H1 (cell line): ENCODE data around the gene MATN4. TPM values are rescaled to one million over a fixed set of nuclear protein-coding genes. Genes with fewer than 3 reads are reported as not detected.

Source experiments
- CTCF ChIA-PET: fragments of 300-600 bp; sonication (Branson Sonifier 250); formaldehyde crosslinking; loops from one replicate; lab custom pipeline; 2021; ENCODE audit not compliant: partially characterized antibody; lab: Charles Lee
- POLR2A ChIA-PET: fragments of 300-600 bp; sonication (Branson Sonifier 250); formaldehyde crosslinking; loops from one replicate; lab custom pipeline; 2021; ENCODE audit warnings: inconsistent platforms; ENCODE audit not compliant: partially characterized antibody; lab: Charles Lee
- DNase-seq, 2 experiments: peaks; one replicate each; pipeline versions ENCODE4 v3.0.0 to v3.0.0-alpha.2; 2010 to 2022; ENCODE audit warnings: low spot score in 2 of 2, low read depth in 1 of 2, mixed read lengths in 1 of 2
- FAIRE-seq: peaks from 2 replicates; lab custom pipeline; 2011; peaks lifted over from hg19 to GRCh38; lab: Jason Lieb, UNC
- H2AFZ ChIP-seq: 2 replicates; pipeline ENCODE4 v1.8.1; 2012; ENCODE audit warnings: low read length, inconsistent platforms
- H2AK5ac ChIP-seq: 2 replicates; pipeline ENCODE4 v1.6.1; 2013; ENCODE audit warnings: low read depth, low read length
- H2BK120ac ChIP-seq: replicated peaks from 2 replicates; pipeline ENCODE3; 2013; ENCODE audit warnings: low read depth, low read length, inconsistent platforms
- H2BK12ac ChIP-seq: 2 replicates; pipeline ENCODE4 v1.6.1; 2013; ENCODE audit warnings: low read depth, low read length
- H2BK15ac ChIP-seq: 2 replicates; pipeline ENCODE4 v1.6.1; 2013; ENCODE audit warnings: low read length
- H2BK20ac ChIP-seq: 2 replicates; pipeline ENCODE4 v1.6.1; 2013; ENCODE audit warnings: low read length
- H2BK5ac ChIP-seq: 2 replicates; pipeline ENCODE4 v1.6.1; 2013; ENCODE audit warnings: low read depth, low read length
- H3K14ac ChIP-seq: 2 replicates; pipeline ENCODE4 v1.6.1; 2013; ENCODE audit warnings: inconsistent platforms; ENCODE audit not compliant: insufficient read length
- H3K18ac ChIP-seq: 2 replicates; pipeline ENCODE4 v1.6.1; 2013; ENCODE audit warnings: low read length; ENCODE audit errors: extremely low read depth
- H3K23ac ChIP-seq: 2 replicates; pipeline ENCODE4 v1.6.1; 2013; ENCODE audit warnings: inconsistent platforms; ENCODE audit not compliant: insufficient read length
- H3K23me2 ChIP-seq: 2 replicates; pipeline ENCODE4 v1.6.1; 2013; ENCODE audit warnings: low read depth, low read length
- H3K27ac ChIP-seq: 2 replicates; pipeline ENCODE4 v1.6.1; 2011; ENCODE audit warnings: low read depth, low read length, inconsistent platforms
- H3K27me3 ChIP-seq, 4 experiments: replicated peaks in 1 of 4; 1 replicate in 1 of 4; 2 replicates in 3 of 4; pipeline versions ENCODE4 v1.6.1 to v1.8.1; 2011 to 2013; ENCODE audit warnings: low read length in 3 of 4, mild to moderate bottlenecking in 3 of 4, inconsistent platforms in 2 of 4, mixed read lengths in 2 of 4, moderate library complexity in 1 of 4; ENCODE audit not compliant: control insufficient read depth in 3 of 4, insufficient read depth in 3 of 4; ENCODE audit errors: extremely low read depth in 1 of 4
- H3K36me3 ChIP-seq, 4 experiments: 2 replicates each; pipeline versions ENCODE4 v1.6.1 to v1.8.1; 2011 to 2013; ENCODE audit warnings: mild to moderate bottlenecking in 4 of 4, low read length in 3 of 4, moderate library complexity in 2 of 4, control low read depth in 1 of 4, inconsistent platforms in 1 of 4; ENCODE audit not compliant: insufficient read depth in 4 of 4, control insufficient read depth in 2 of 4
- H3K4ac ChIP-seq: replicated peaks from 2 replicates; pipeline ENCODE3; 2013; ENCODE audit warnings: low read length, low read depth, mixed read lengths, inconsistent platforms; ENCODE audit not compliant: insufficient read length
- H3K4me1 ChIP-seq, 4 experiments: replicated peaks in 1 of 4; 1 replicate in 1 of 4; 2 replicates in 3 of 4; pipeline versions ENCODE4 v1.6.1 to v1.8.1; 2011 to 2013; ENCODE audit warnings: low read length in 3 of 4, inconsistent platforms in 2 of 4, mixed read lengths in 1 of 4; ENCODE audit not compliant: insufficient read depth in 4 of 4, control insufficient read depth in 3 of 4
- H3K4me2 ChIP-seq, 2 experiments: 2 replicates each; pipeline versions ENCODE4 v1.6.1 to v1.8.1; 2011 to 2013; ENCODE audit warnings: low read depth in 2 of 2, low read length in 2 of 2, control low read depth in 1 of 2, inconsistent platforms in 1 of 2, mild to moderate bottlenecking in 1 of 2; ENCODE audit not compliant: insufficient read depth in 1 of 2
- H3K4me3 ChIP-seq, 4 experiments: fragments of 200-600, 300-600 bp in 1 of 4; sonication (generic), shearing (Covaris generic), sonication (Bioruptor Twin) in 1 of 4; 2 replicates each; pipeline versions ENCODE4 v1.5.1 to v1.8.1; 2011 to 2016; ENCODE audit warnings: low read length in 4 of 4, low read depth in 3 of 4, control low read depth in 2 of 4, inconsistent platforms in 2 of 4, mild to moderate bottlenecking in 2 of 4, mixed read lengths in 1 of 4, moderate library complexity in 1 of 4; ENCODE audit not compliant: insufficient read depth in 2 of 4; ENCODE audit errors: extremely low read depth in 1 of 4
- H3K56ac ChIP-seq: replicated peaks from 2 replicates; pipeline ENCODE3; 2013; ENCODE audit warnings: low read depth, mild to moderate bottlenecking, mixed read lengths, low read length, inconsistent platforms; ENCODE audit not compliant: insufficient read length
- H3K79me1 ChIP-seq: 2 replicates; pipeline ENCODE4 v1.6.1; 2013; ENCODE audit warnings: low read depth, low read length, control low read depth
- H3K79me2 ChIP-seq, 2 experiments: 2 replicates each; pipeline versions ENCODE4 v1.6.1 to v1.8.1; 2012 to 2013; ENCODE audit warnings: low read length in 2 of 2, mild to moderate bottlenecking in 2 of 2, inconsistent platforms in 1 of 2; ENCODE audit not compliant: insufficient read depth in 2 of 2, control insufficient read depth in 1 of 2
- H3K9ac ChIP-seq, 4 experiments: replicated peaks in 1 of 4; 1 replicate in 1 of 4; 2 replicates in 3 of 4; pipeline versions ENCODE4 v1.6.1 to v1.8.1; 2011 to 2013; ENCODE audit warnings: low read depth in 3 of 4, low read length in 3 of 4, control low read depth in 2 of 4, mild to moderate bottlenecking in 2 of 4, moderate library complexity in 2 of 4, inconsistent platforms in 1 of 4; ENCODE audit errors: extremely low read depth in 1 of 4
- H3K9me3 ChIP-seq, 2 experiments: 2 replicates each; pipeline versions ENCODE4 v1.6.1 to v1.8.1; 2012 to 2013; ENCODE audit warnings: mild to moderate bottlenecking in 2 of 2, moderate library complexity in 2 of 2, control low read depth in 1 of 2, inconsistent platforms in 1 of 2, low read depth in 1 of 2, low read length in 1 of 2, mixed read lengths in 1 of 2; ENCODE audit not compliant: insufficient read depth in 2 of 2
- H4K20me1 ChIP-seq, 2 experiments: replicated peaks in 1 of 2; 2 replicates each; pipeline versions ENCODE3 to v1.8.1; 2011 to 2013; ENCODE audit warnings: inconsistent platforms in 2 of 2, low read length in 2 of 2, mild to moderate bottlenecking in 1 of 2; ENCODE audit not compliant: insufficient read depth in 2 of 2, control insufficient read depth in 1 of 2
- H4K5ac ChIP-seq: 2 replicates; pipeline ENCODE4 v1.6.1; 2013; ENCODE audit warnings: low read length, low read depth, mixed read lengths, inconsistent platforms; ENCODE audit not compliant: insufficient read length
- H4K8ac ChIP-seq: 2 replicates; pipeline ENCODE4 v1.8.0; 2013; ENCODE audit warnings: mild to moderate bottlenecking, moderate library complexity, low read length, inconsistent platforms; ENCODE audit not compliant: insufficient read depth; ENCODE audit errors: extremely low read depth
- H4K91ac ChIP-seq: replicated peaks from 2 replicates; pipeline ENCODE3; 2013; ENCODE audit warnings: low read length, mixed read lengths, inconsistent platforms; ENCODE audit not compliant: insufficient read length
- ATF2 ChIP-seq: IDR thresholded peaks from 2 replicates; pipeline ENCODE4 v1.6.1; 2012; ENCODE audit warnings: low read length, inconsistent platforms
- GTF2F1 ChIP-seq: IDR thresholded peaks from 2 replicates; pipeline ENCODE4 v1.6.1; 2012; ENCODE audit warnings: low read depth, low read length, improper control_type of control experiment, borderline replicate concordance
- HDAC6 ChIP-seq: IDR thresholded peaks from one replicate; pipeline ENCODE4 v1.7.1; 2012; ENCODE audit warnings: low read depth, mild to moderate bottlenecking, inconsistent platforms, low read length, moderate library complexity
- POU5F1 ChIP-seq: IDR thresholded peaks from 2 replicates; pipeline ENCODE4 v1.6.1; 2011; ENCODE audit warnings: low read depth, mild to moderate bottlenecking, low read length, moderate library complexity
- RFX5 ChIP-seq: IDR thresholded peaks from 2 replicates; pipeline ENCODE4 v1.6.1; 2011; ENCODE audit warnings: low read depth, low read length, improper control_type of control experiment, borderline replicate concordance
- SP1 ChIP-seq: IDR thresholded peaks from 2 replicates; pipeline ENCODE4 v1.6.1; 2011; ENCODE audit warnings: low read depth, low read length
- TAF1 ChIP-seq: IDR thresholded peaks from 2 replicates; pipeline ENCODE4 v1.6.1; 2011; ENCODE audit warnings: mild to moderate bottlenecking, low read depth, low read length
- WGBS, 2 experiments: shearing (Covaris generic) in 1 of 2; methylation state at CpG; one replicate each; pipeline versions ENCODE4 v1.1.6 to v1.1.7; 2013 to 2015; ENCODE audit warnings: low lambda C conversion rate in 2 of 2, mixed read lengths in 2 of 2, inconsistent platforms in 1 of 2, low coverage in 1 of 2, missing lambda C conversion rate in 1 of 2; ENCODE audit not compliant: insufficient replicate concordance in 2 of 2, insufficient coverage in 1 of 2, insufficient read length in 1 of 2; ENCODE audit errors: extremely low coverage in 1 of 2, missing lambda C conversion rate in 1 of 2; 5-methylcytosine and 5-hydroxymethylcytosine counted together
- polyA plus RNA-seq, 7 experiments: library from polyadenylated mRNA; depleted of rRNA in 3 of 7; stranded (reverse) in 5 of 7; unstranded in 2 of 7; fragments of >200 nt in 5 of 7; fragments of 200-250 nt in 2 of 7; gene quantifications; 1 replicate in 5 of 7; 2 replicates in 1 of 7; 4 replicates in 1 of 7; pipeline versions ENCODE4 v1.2.1 to v1.2.3, GENCODE V29; 2011 to 2013; ENCODE audit warnings: missing spikeins in 2 of 7, mixed read lengths in 2 of 7
- total RNA-seq: library from RNA; stranded (reverse); fragmentation: NEBNext Ultra II Directional; extraction: Animal tissue kit (Norgen Biotek cat#: 25700); gene quantifications from 2 replicates; pipeline ENCODE4 v1.2.1, GENCODE V29; 2021
- TF ChIP-seq, protein P1 (sequence below): IDR thresholded peaks from 2 replicates; pipeline ENCODE4 v1.6.1; 2011; ENCODE audit warnings: low read depth, mild to moderate bottlenecking, low read length; ENCODE audit not compliant: insufficient read depth
- TF ChIP-seq, protein P2 (sequence below): IDR thresholded peaks from 2 replicates; pipeline ENCODE4 v1.6.1; 2011; ENCODE audit warnings: low read length, improper control_type of control experiment

MATN4 gene
- total and polyA plus RNA-seq, 2 of the 8 experiments (the other 6 are each of a cell fraction or from before 2014, with no cell fraction given): 2.1 to 4.4 TPM

GRCh38 chr20:45340951-45341350 lies 32.9 kb upstream of the MATN4 start:
- no peaks in the 10 kb centered on the region for H3K9me3 ChIP-seq
- 0 out of 2 replicates have a peak overlapping the region, but pooled peaks have one; percentile 43 for H2BK12ac ChIP-seq
- peaks cover 0 to 89% of the 10 kb centered on the region in 2 experiments; a peak in 3 of 4 replicates for H3K79me2 ChIP-seq
- no peak overlapping the region for H3K4ac ChIP-seq
- peak overlapping the region; percentile 45; the same call in 1 of the 2 replicates for H3K27ac ChIP-seq
- no peak overlapping the region for H4K8ac ChIP-seq
- ChIA-PET CTCF (interaction anchor here (0.8 to 4.6 kb wide), 13 partner anchors 8 to 109 kb away, joined by 3 to 24 read pairs (median 5); partner anchors contain the start of genes DBNDD2 and SYS1), POLR2A (interaction anchor here (0.8 to 2.3 kb wide), 12 partner anchors 8 to 96 kb away, joined by 3 to 18 read pairs (median 4); partner anchors contain the start of gene SYS1)
- H3K79me1 ChIP-seq: peaks cover 28% of the 10 kb centered on the region
- DNase-seq (no peak), FAIRE-seq (no peak)
- H3K36me3 ChIP-seq: peaks cover 0 to 6% (median 0%) of the 10 kb centered on the region in 4 experiments; a peak in 1 of 8 replicates
- 0% methylated on average over 1 of the region's 1 CpG; no CpG with 5 or more reads in 1 of the 2 experiments for WGBS, 2 experiments
- peak overlapping the region; percentile 31 for H4K5ac ChIP-seq
- no peaks in the 10 kb centered on the region for H3K23me2 ChIP-seq
- no peak overlapping the region for H2AK5ac ChIP-seq
- H3K56ac ChIP-seq: no peak overlapping the region
- H2BK120ac ChIP-seq: peak overlapping the region; percentile 26
- H3K4me3 ChIP-seq: peak overlapping the region in 2 of 4 experiments; percentile 12 to 51; a peak in 3 of 8 replicates
- no peak overlapping the region for H2BK20ac ChIP-seq
- H3K14ac ChIP-seq: no peak overlapping the region
- H3K27me3 ChIP-seq: no peaks in the 10 kb centered on the region
- H2BK15ac ChIP-seq: no peak overlapping the region
- H3K9ac ChIP-seq: peak overlapping the region in 1 of 4 experiments; percentile 47; a peak in 2 of 7 replicates
- H2BK5ac ChIP-seq: peak overlapping the region; percentile 30; the same call in 1 of the 2 replicates
- peaks cover 37 to 75% (median 53%) of the 10 kb centered on the region in 4 experiments for H3K4me1 ChIP-seq
- H3K18ac ChIP-seq: peak overlapping the region; percentile 86; the same call in 1 of the 2 replicates
- H4K91ac ChIP-seq: no peak overlapping the region
- no peak overlapping the region for H3K23ac ChIP-seq
- H3K4me2 ChIP-seq: peak overlapping the region; percentile 68 to 84
- no peak overlapping the region for H2AFZ ChIP-seq
- peaks cover 0 to 2% of the 10 kb centered on the region in 2 experiments for H4K20me1 ChIP-seq
- TF ChIP-seq POU5F1 (no peak), RFX5 (no peak), ATF2 (0 out of 2 replicates have a peak, but pooled peaks have one; percentile 45), TAF1 (0 out of 2 replicates have a peak, but pooled peaks have one; percentile 7), GTF2F1 (no peak), SP1 (0 out of 2 replicates have a peak, but pooled peaks have one; percentile 35), HDAC6 (no peak)
- TF ChIP-seq, protein P1, sequence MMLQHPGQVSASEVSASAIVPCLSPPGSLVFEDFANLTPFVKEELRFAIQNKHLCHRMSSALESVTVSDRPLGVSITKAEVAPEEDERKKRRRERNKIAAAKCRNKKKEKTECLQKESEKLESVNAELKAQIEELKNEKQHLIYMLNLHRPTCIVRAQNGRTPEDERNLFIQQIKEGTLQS: 0 out of 2 replicates have a peak, but pooled peaks have one; percentile 18
- TF ChIP-seq, protein P2, sequence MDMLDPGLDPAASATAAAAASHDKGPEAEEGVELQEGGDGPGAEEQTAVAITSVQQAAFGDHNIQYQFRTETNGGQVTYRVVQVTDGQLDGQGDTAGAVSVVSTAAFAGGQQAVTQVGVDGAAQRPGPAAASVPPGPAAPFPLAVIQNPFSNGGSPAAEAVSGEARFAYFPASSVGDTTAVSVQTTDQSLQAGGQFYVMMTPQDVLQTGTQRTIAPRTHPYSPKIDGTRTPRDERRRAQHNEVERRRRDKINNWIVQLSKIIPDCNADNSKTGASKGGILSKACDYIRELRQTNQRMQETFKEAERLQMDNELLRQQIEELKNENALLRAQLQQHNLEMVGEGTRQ: peak; percentile 90
